GM08714 (cell line): ENCODE data around the gene PADI1.

Experiments
- H3K4me3 ChIP-seq: fragments of 200-500 bp; sonication (Bioruptor generic); 2 replicates; pipeline ENCODE4 v1.5.1; 2014; ENCODE audit warnings: mild to moderate bottlenecking, low read length, inconsistent platforms
- ZNF274 ChIP-seq: IDR thresholded peaks from 2 replicates; pipeline ENCODE4 v1.6.1; 2012; ENCODE audit warnings: mild to moderate bottlenecking, low read depth, low read length

The PADI1 gene

GRCh38 chr1:17167786-17168090, 37.2 kb upstream of the PADI1 start:
- no peak for TF ChIP-seq ZNF274

GRCh38 chr1:17168091-17168876, 36.6 kb upstream of the PADI1 start:
- no peak overlapping the region for H3K4me3 ChIP-seq

More at GRCh38 chr1:17167786-17168090, 37.2 kb upstream of the PADI1 start:
- H3K4me3 ChIP-seq = no peak overlapping the region

GRCh38 chr1:17170571-17170970, 34.4 kb upstream of the PADI1 start:
- H3K4me3 ChIP-seq = no peak overlapping the region
- no peak for TF ChIP-seq ZNF274

More at GRCh38 chr1:17168091-17168876, 36.6 kb upstream of the PADI1 start:
- no peak for TF ChIP-seq ZNF274

DNA sequence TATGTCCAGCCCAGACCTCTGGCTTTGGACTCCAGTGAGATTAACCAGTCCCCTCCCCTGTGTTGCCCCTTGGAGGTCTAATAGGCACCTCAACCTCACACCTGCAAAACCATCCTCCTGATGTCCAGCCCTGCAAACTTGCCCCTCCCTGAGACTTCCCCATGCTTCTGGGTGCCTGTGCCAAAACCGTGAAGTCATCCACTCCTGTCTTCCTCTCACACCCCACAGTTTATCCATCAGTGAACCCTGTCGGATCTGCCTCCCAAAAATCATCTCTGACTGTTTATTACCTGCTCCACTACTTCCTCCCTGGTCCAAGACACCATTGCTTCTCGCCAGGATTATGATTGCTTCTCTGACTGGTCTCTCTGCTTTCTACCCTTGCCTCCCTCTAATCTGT, 31.7 kb upstream of the PADI1 start:
- H3K4me3 ChIP-seq = no peak overlapping the region
- TF ChIP-seq ZNF274 = no peak

- no peak overlapping the region for H3K4me3 ChIP-seq
- TF ChIP-seq ZNF274 = no peak
These were observed 28.4 kb upstream of the PADI1 start for GRCh38 chr1:17176306-17177061.

- no peak overlapping the region for H3K4me3 ChIP-seq
- no peak for TF ChIP-seq ZNF274
These were observed 27.3 kb upstream of the PADI1 start for GRCh38 chr1:17177651-17178050.

- no peak overlapping the region for H3K4me3 ChIP-seq
These were observed 23.0 kb upstream of the PADI1 start for GRCh38 chr1:17181781-17182464.

GRCh38 chr1:17183388-17184160, 21.4 kb upstream of the PADI1 start:
- H3K4me3 ChIP-seq = no peak overlapping the region
- no peak for TF ChIP-seq ZNF274

More at GRCh38 chr1:17181781-17182464, 23.0 kb upstream of the PADI1 start:
- TF ChIP-seq ZNF274 = no peak

DNA sequence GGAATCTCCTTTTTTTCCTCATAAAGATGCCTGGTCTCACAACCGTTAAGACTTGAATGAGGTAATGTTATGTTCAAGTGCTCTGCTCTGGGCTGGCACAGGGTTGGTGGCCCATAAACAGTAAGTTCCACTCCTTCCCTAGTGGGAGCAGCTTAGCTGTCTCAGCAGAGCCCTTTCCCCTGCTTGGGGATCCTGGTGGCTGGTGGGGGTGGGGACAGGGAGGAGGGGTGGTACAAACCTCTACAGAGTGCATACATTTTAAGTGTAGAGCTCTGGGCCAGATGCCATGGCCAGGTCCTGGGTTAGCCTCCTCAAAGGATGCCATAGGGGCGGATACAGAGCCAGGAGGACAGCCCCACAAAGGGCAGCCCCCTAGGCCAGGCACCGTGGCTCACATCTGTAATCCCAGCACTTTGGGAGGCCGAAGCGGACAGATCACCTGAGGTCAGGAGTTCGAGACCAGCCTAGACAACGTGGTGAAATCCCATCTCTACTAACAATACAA, 20.7 kb upstream of the PADI1 start:
- no peak for TF ChIP-seq ZNF274
- H3K4me3 ChIP-seq = no peak overlapping the region

DNA sequence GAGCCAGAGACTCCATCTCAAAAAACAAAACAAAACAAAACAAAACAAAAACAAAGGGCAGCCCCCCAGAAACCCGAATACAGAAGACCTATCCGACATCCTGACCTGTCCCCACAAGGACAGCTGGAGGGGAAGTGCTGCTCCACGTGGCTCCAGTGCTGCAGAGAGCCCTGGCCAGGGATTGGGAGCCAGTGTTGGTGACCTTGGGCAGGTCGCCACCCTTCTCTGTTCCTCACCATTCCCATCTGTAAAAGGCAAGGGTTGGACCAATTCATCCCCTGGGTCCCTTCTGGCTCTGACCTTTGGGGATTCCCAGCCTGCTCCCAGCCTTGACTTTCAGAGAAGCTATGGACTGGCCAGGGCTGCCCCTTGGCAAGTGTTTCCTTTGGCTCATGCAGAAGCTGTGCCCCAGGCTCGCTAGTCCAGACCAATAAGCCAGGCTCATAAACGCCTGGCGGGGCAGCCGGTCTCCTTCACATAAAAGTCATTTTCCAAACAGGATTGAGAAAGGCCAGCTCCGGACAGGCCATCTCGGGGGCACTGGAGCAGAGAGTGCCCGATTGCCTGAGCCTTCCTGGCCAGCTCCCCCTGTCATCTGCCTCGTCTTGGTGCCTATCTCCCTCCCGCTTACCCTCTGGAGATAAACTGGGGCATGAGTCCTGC, 20.0 kb upstream of the PADI1 start:
- H3K4me3 ChIP-seq = no peak overlapping the region
- TF ChIP-seq ZNF274 = no peak

GRCh38 chr1:17185485-17185860, 19.5 kb upstream of the PADI1 start:
- H3K4me3 ChIP-seq = no peak overlapping the region
- TF ChIP-seq ZNF274 = no peak

- no peak overlapping the region for H3K4me3 ChIP-seq
- no peak for TF ChIP-seq ZNF274
These were observed 18.6 kb upstream of the PADI1 start for GRCh38 chr1:17186216-17186909.

DNA sequence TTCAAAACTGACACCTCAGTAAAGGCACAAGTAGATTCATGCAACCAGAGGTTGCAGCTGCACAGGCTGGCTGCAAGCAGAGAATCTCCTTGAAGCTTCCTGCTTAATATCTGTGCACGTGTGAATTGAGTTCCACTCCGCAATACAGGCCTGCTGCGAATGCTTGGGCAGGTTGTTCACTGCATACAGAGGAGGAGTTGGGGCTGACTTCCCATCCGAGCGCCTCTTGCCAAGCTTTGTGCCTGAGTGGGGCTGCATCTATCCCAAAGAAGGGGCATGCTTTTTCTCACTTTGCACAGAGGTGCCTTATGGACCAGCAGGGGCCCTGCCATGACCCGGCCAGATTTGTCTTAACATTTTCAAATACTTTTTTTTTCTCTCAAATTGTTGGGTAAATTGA, 17.9 kb upstream of the PADI1 start:
- no peak overlapping the region for H3K4me3 ChIP-seq
- TF ChIP-seq ZNF274 = no peak
